ENCODE results near the gene CAD.

- no peak for TF ChIP-seq CTCF (IDR thresholded peaks at IDR 0.05)
- TF ChIP-seq POLR2AphosphoS5 (IDR thresholded peaks at IDR 0.05; ENCODE audit: insufficient read depth in 1 of 2, low read depth in 1 of 2), result no peak
- no peak for TF ChIP-seq POLR2A (IDR thresholded peaks at IDR 0.05)
Measured at GRCh38 chr2:27245116-27245515, 27.9 kb downstream of the CAD start.
